ENCODE results near the gene ACP7.
"Not testable (repeated sequence)": the region's sequence is repeated elsewhere in the genome, so short reads cannot be mapped to it uniquely, and the experiment has no call there.

ACP7 gene

GRCh38 chr19:39054091-39054470, 30.1 kb upstream of the ACP7 start:
- no peaks in the 10 kb centered on the region for H3K4me1 ChIP-seq (ENCODE audit: control insufficient read depth, insufficient read depth, low read length, unreplicated experiment)
- no peaks in the 10 kb centered on the region for H3K27me3 ChIP-seq (ENCODE audit: insufficient read depth, low read length)
- no peaks in the 10 kb centered on the region for H3K36me3 ChIP-seq (ENCODE audit: insufficient read depth, low read length)
- no peak overlapping the region for H2AFZ ChIP-seq (ENCODE audit: low read length, unreplicated experiment)
- no peak overlapping the region for H3K4me3 ChIP-seq (ENCODE audit: low read depth, low read length)
- H3K79me2 ChIP-seq (ENCODE audit: control insufficient read depth, insufficient read depth, low read length, unreplicated experiment): no peaks in the 10 kb centered on the region
- H3K27ac ChIP-seq (ENCODE audit: low read depth, low read length): no peak overlapping the region

GRCh38 chr19:39057615-39058014, 26.6 kb upstream of the ACP7 start:
- no peaks in the 10 kb centered on the region for H3K4me1 ChIP-seq (ENCODE audit: control insufficient read depth, insufficient read depth, low read length, unreplicated experiment)
- no peak overlapping the region for H2AFZ ChIP-seq (ENCODE audit: low read length, unreplicated experiment)

DNA sequence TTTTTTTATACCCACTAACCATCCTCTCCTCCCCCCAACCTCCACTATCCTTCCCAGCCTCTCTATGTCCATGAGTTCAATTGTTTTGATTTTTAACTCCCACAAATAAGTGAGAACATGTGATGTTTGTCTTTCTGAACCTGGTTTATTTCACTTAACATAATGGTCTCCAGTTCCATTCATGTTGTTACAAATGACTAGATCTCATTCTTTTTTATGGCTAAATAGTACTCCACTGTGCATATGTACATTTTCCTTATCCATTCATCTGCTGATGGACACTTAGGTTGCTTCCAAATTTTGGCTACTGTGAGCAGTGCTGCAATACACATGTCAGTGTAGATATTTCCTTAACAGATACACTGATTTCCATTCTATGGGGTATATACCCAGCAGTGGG, 24.9 kb upstream of the ACP7 start:
- Histone ChIP-seq H3K36me3 (ENCODE audit: insufficient read depth, low read length) (no peaks in the 10 kb centered on the region), H3K4me3 (ENCODE audit: low read depth, low read length) (no peak overlapping the region), H3K4me1 (ENCODE audit: control insufficient read depth, insufficient read depth, low read length, unreplicated experiment) (no peaks in the 10 kb centered on the region), H3K79me2 (ENCODE audit: control insufficient read depth, insufficient read depth, low read length, unreplicated experiment) (no peaks in the 10 kb centered on the region), H2AFZ (ENCODE audit: low read length, unreplicated experiment) (no peak overlapping the region), H3K27me3 (ENCODE audit: insufficient read depth, low read length) (no peaks in the 10 kb centered on the region), H3K27ac (ENCODE audit: low read depth, low read length) (no peak overlapping the region)

More at GRCh38 chr19:39057615-39058014, 26.6 kb upstream of the ACP7 start:
- Histone ChIP-seq H3K79me2 (ENCODE audit: control insufficient read depth, insufficient read depth, low read length, unreplicated experiment) (no peaks in the 10 kb centered on the region), H3K4me3 (ENCODE audit: low read depth, low read length) (no peak overlapping the region), H3K27me3 (ENCODE audit: insufficient read depth, low read length) (no peaks in the 10 kb centered on the region), H3K27ac (ENCODE audit: low read depth, low read length) (no peak overlapping the region), H3K36me3 (ENCODE audit: insufficient read depth, low read length) (no peaks in the 10 kb centered on the region)

DNA sequence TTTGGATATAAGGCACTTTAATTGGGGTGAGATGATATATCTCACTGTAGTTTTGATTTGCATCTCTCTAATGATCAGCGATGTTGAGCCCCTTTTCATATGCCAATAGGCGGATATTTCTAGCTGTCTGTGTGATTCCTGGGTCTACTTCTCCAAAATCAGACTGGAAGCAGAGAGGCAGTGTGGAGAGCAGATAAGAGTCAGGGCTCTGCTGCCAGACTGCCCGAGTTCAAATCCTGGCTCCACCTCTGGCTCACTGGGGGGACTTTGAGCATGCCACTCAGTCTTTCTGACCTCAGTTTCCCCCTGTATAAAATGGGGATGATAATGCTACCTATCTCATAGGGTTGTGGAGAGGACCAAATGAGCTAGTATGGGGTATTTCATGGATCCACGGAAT, 24.0 kb upstream of the ACP7 start:
- Histone ChIP-seq H3K27ac (ENCODE audit: low read depth, low read length) (no peak overlapping the region), H3K4me1 (ENCODE audit: control insufficient read depth, insufficient read depth, low read length, unreplicated experiment) (no peaks in the 10 kb centered on the region), H3K79me2 (ENCODE audit: control insufficient read depth, insufficient read depth, low read length, unreplicated experiment) (no peaks in the 10 kb centered on the region), H3K4me3 (ENCODE audit: low read depth, low read length) (no peak overlapping the region), H3K36me3 (ENCODE audit: insufficient read depth, low read length) (no peaks in the 10 kb centered on the region), H2AFZ (ENCODE audit: low read length, unreplicated experiment) (no peak overlapping the region), H3K27me3 (ENCODE audit: insufficient read depth, low read length) (no peaks in the 10 kb centered on the region)

DNA sequence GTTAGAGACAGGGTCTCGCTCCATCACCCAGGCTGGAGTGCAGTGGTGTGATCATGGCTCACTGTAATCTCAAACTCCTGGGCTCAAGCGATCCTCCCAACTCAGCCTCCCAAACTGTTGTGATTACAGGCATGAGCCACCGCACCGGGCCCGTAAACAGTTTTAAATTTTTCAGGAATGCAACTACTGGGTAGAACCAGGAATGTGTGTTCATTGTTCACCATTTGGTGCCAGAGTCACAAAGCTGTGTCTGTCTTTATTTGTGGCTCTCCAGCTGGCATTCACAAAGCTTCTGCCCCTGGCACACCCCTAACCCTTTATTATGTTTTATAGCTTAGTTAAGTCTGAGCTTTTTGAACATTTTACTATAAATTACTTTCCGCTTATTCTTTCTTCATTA, 19.8 kb upstream of the ACP7 start:
- no peak overlapping the region for H3K27ac ChIP-seq (ENCODE audit: low read depth, low read length)
- no peaks in the 10 kb centered on the region for H3K4me1 ChIP-seq (ENCODE audit: control insufficient read depth, insufficient read depth, low read length, unreplicated experiment)
- H3K36me3 ChIP-seq (ENCODE audit: insufficient read depth, low read length): no peaks in the 10 kb centered on the region
- no peak overlapping the region for H2AFZ ChIP-seq (ENCODE audit: low read length, unreplicated experiment)
- H3K79me2 ChIP-seq (ENCODE audit: control insufficient read depth, insufficient read depth, low read length, unreplicated experiment): no peaks in the 10 kb centered on the region
- H3K4me3 ChIP-seq (ENCODE audit: low read depth, low read length): no peak overlapping the region
- H3K27me3 ChIP-seq (ENCODE audit: insufficient read depth, low read length): no peaks in the 10 kb centered on the region

DNA sequence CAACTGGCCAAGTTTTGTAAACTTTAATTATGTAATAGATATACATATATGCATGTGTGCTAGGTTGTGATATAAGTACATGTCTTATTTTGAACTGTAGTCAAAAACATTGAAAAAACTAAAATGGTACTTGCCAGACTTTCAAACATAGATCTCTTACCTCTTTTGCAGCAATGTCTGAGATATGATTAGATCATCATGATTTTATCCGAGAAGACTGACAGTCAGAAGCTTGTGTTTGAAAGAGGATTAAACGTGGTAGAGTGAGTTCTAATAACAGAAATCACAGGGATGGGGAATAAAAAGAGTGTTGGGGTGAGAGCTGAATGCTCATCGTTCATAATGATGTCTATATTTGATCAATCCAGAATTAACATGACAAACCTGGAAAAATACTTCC, 18.2 kb upstream of the ACP7 start:
- H3K4me3 ChIP-seq (ENCODE audit: low read depth, low read length): no peak overlapping the region
- H3K79me2 ChIP-seq (ENCODE audit: control insufficient read depth, insufficient read depth, low read length, unreplicated experiment): no peaks in the 10 kb centered on the region
- no peaks in the 10 kb centered on the region for H3K27me3 ChIP-seq (ENCODE audit: insufficient read depth, low read length)
- H3K4me1 ChIP-seq (ENCODE audit: control insufficient read depth, insufficient read depth, low read length, unreplicated experiment): no peaks in the 10 kb centered on the region
- H3K27ac ChIP-seq (ENCODE audit: low read depth, low read length): no peak overlapping the region
- no peaks in the 10 kb centered on the region for H3K36me3 ChIP-seq (ENCODE audit: insufficient read depth, low read length)
- H2AFZ ChIP-seq (ENCODE audit: low read length, unreplicated experiment): no peak overlapping the region

DNA sequence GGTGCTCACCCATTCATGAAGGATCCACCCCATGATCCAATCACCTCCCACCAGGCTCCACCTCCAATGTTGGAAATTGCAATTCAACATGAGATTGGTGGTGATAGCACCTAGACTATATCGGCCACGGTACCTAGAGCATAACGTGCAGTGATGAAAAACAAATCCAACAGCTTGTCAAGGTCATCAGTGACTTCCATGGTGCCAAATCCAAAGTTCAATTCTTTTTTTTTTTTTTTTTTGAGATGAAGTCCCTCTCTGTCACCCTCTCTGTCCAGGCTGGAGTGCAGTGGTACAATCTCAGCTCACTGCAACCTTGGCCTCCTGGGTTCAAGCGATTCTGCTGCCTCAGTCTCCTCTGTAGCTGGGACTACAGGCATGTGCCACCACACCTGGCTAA, 17.1 kb upstream of the ACP7 start:
- no peak overlapping the region for H2AFZ ChIP-seq (ENCODE audit: low read length, unreplicated experiment)
- no peaks in the 10 kb centered on the region for H3K36me3 ChIP-seq (ENCODE audit: insufficient read depth, low read length)
- H3K79me2 ChIP-seq (ENCODE audit: control insufficient read depth, insufficient read depth, low read length, unreplicated experiment): no peaks in the 10 kb centered on the region
- no peaks in the 10 kb centered on the region for H3K27me3 ChIP-seq (ENCODE audit: insufficient read depth, low read length)
- H3K27ac ChIP-seq (ENCODE audit: low read depth, low read length): no peak overlapping the region
- no peak overlapping the region for H3K4me3 ChIP-seq (ENCODE audit: low read depth, low read length)
- no peaks in the 10 kb centered on the region for H3K4me1 ChIP-seq (ENCODE audit: control insufficient read depth, insufficient read depth, low read length, unreplicated experiment)

GRCh38 chr19:39068259-39068658, 15.9 kb upstream of the ACP7 start:
- H3K4me1 ChIP-seq (ENCODE audit: control insufficient read depth, insufficient read depth, low read length, unreplicated experiment); H3K27me3 ChIP-seq (ENCODE audit: insufficient read depth, low read length); H2AFZ ChIP-seq (ENCODE audit: low read length, unreplicated experiment); H3K27ac ChIP-seq (ENCODE audit: low read depth, low read length); H3K79me2 ChIP-seq (ENCODE audit: control insufficient read depth, insufficient read depth, low read length, unreplicated experiment); H3K4me3 ChIP-seq (ENCODE audit: low read depth, low read length); H3K36me3 ChIP-seq (ENCODE audit: insufficient read depth, low read length): not testable (repeated sequence)

DNA sequence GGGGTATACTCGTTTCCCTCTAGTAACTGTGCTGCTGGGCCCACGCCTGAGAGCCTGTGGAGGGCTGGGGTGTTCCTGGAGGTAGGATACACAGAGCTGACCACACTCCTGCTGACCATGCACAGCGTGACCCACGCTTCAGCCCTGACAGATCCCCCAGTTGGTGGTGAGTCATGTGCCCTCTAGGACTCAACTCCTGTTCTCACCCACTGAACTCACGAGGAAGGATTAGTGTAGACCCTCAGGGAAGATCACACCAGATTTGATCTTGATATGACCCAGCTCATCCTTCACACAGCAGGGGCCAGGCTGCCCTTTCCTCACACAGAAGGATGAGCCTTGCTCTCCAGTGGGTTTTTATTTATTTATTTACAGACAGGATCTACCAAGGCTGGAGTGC, 13.3 kb upstream of the ACP7 start:
- peaks cover 19% of the 10 kb centered on the region for H3K4me1 ChIP-seq (ENCODE audit: control insufficient read depth, insufficient read depth, low read length, unreplicated experiment)

DNA sequence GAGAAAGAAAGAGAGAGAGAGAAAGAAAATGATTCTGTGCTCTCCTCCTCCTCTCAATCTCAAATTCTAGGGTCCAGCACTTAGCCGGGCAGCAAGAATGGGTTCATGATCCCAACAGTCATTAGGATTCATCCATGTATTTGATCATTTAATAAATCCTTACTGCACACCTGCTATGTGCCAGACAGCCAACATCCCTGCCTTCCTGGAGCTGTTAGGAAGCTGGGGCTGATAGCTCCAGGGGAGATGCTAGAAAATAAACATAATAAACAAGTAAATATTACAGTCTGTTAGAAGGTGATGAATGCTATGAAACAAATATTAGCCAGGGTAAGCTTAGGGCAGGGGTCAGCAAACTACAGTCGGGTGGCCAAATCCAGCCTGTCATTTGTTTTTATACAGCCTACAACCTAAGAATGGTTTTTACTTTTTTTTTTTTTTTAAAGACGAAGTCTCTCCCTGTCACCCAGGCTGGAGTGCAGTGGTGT, 9.9 kb upstream of the ACP7 start:
- Histone ChIP-seq H3K36me3 (ENCODE audit: insufficient read depth, low read length) (no peaks in the 10 kb centered on the region), H3K27ac (ENCODE audit: low read depth, low read length) (peak overlapping the region; percentile 81), H3K4me3 (ENCODE audit: low read depth, low read length) (no peak overlapping the region; the same call in 1 of the 2 replicates), H2AFZ (ENCODE audit: low read length, unreplicated experiment) (no peak overlapping the region), H3K4me1 (ENCODE audit: control insufficient read depth, insufficient read depth, low read length, unreplicated experiment) (peaks cover 25% of the 10 kb centered on the region), H3K27me3 (ENCODE audit: insufficient read depth, low read length) (no peaks in the 10 kb centered on the region), H3K79me2 (ENCODE audit: control insufficient read depth, insufficient read depth, low read length, unreplicated experiment) (no peaks in the 10 kb centered on the region)

More for the DNA sequence above, 13.3 kb upstream of the ACP7 start:
- Histone ChIP-seq H3K36me3 (ENCODE audit: insufficient read depth, low read length) (no peaks in the 10 kb centered on the region), H3K27ac (ENCODE audit: low read depth, low read length) (no peak overlapping the region), H2AFZ (ENCODE audit: low read length, unreplicated experiment) (no peak overlapping the region), H3K4me3 (ENCODE audit: low read depth, low read length) (no peak overlapping the region), H3K79me2 (ENCODE audit: control insufficient read depth, insufficient read depth, low read length, unreplicated experiment) (no peaks in the 10 kb centered on the region), H3K27me3 (ENCODE audit: insufficient read depth, low read length) (no peaks in the 10 kb centered on the region)

- Histone ChIP-seq H3K4me1 (ENCODE audit: control insufficient read depth, insufficient read depth, low read length, unreplicated experiment) (peaks cover 27% of the 10 kb centered on the region), H2AFZ (ENCODE audit: low read length, unreplicated experiment) (no peak overlapping the region), H3K36me3 (ENCODE audit: insufficient read depth, low read length) (no peaks in the 10 kb centered on the region), H3K27me3 (ENCODE audit: insufficient read depth, low read length) (no peaks in the 10 kb centered on the region), H3K4me3 (ENCODE audit: low read depth, low read length) (no peak overlapping the region), H3K27ac (ENCODE audit: low read depth, low read length) (0 out of 2 replicates have a peak overlapping the region, but pooled peaks have one; percentile 81), H3K79me2 (ENCODE audit: control insufficient read depth, insufficient read depth, low read length, unreplicated experiment) (no peaks in the 10 kb centered on the region)
Observed at GRCh38 chr19:39074942-39075341, 9.2 kb upstream of the ACP7 start.
